ENCODE results near the gene DR1. TPM values are rescaled to one million over a fixed set of nuclear protein-coding genes. Genes with fewer than 3 reads are reported as not detected.
"Not testable (repeated sequence)": the region's sequence is repeated elsewhere in the genome, so short reads cannot be mapped to it uniquely, and the experiment has no call there.

The DR1 gene
- total RNA-seq, 8 experiments from 2014 or later, result 43.4 to 121 (median 61.1) TPM

DNA sequence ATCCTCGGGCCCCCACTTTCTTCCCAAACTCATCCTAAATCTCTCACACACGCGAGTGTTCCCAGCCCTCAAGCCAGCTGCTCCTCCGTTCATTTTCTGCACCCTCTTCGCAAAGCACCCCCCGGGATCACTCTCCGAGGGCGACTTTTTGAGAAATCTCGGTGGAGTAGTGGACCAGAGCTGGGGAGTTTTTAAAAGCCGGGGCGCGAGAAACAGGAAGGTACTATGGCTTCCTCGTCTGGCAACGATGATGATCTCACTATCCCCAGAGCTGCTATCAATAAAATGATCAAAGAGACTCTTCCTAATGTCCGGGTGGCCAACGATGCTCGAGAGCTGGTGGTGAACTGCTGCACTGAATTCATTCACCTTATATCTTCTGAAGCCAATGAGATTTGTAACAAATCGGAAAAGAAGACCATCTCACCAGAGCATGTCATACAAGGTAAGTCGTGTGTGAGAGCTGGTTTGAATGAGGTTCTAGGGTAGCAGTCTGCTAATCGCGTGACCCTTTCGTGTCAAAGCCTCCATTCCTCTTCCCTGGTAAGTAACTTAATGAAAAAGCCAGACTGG lies 800 bp downstream of the DR1 start:
- ATAC-seq (replicated peaks in 6 of 8), result peak; percentile 1 to 20 (median 16)
- Histone ChIP-seq H3K4me1 (replicated peaks in 1 of 2) (peaks cover 7 to 31% of the 10 kb centered on the region in 2 donors), H3K4me3 (peak overlapping the region; percentile 64 to 95 (median 92)), H3K27ac (peak overlapping the region; percentile 84 to 90)
- in situ Hi-C loops (cut with MboI; ENCODE audit: low pct_unique_long_range_greater_than_20kb in 2 of 9, low sequenced_read_pairs in 9 of 9, unreplicated experiment in 9 of 9), result no loop called here
- 0 to 2% (median 1%) methylated on average over 2 to 22 of the region's 22 CpGs; no CpG with 5 or more reads in 3 of the 10 experiments for WGBS, 10 experiments

DNA sequence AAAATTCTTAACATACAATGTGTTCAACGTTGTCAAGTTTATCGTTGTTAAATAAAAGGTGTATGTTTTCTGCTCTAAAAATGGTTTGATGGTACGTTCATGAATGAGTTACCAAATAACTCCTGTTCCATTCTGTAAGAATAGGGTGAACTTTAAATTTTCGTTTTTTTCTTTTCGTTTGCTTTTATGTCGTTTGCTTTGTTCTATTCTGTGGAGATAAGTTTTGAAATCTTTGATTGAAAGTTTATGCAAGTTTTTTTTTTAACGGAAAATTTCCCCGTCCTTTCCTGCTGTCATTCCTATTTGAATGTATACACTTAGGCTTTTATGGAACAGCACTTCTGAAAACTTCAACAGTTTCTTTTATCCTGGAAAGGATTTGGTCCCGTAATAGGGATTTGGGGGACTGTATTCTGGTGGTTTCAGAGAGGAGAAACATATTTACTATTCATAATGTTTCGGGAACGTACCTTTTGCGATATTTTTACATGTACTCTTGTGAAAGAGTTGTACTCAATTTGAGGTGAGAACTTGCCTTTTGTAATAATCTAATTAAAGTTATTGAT lies 1.7 kb downstream of the DR1 start:
- no peak overlapping the region for H3K27ac ChIP-seq
- ATAC-seq (replicated peaks in 6 of 8), result no peak
- H3K4me3 ChIP-seq, result peak overlapping the region; percentile 64 to 95 (median 92)
- WGBS, 10 experiments, result 0 to 5% (median 2%) methylated on average over 6 to 12 of the region's 12 CpGs
- peaks cover 7 to 37% of the 10 kb centered on the region in 2 donors for H3K4me1 ChIP-seq (replicated peaks in 1 of 2)
- in situ Hi-C loops (cut with MboI; ENCODE audit: low pct_unique_long_range_greater_than_20kb in 2 of 9, low sequenced_read_pairs in 9 of 9, unreplicated experiment in 9 of 9), result no loop called here

DNA sequence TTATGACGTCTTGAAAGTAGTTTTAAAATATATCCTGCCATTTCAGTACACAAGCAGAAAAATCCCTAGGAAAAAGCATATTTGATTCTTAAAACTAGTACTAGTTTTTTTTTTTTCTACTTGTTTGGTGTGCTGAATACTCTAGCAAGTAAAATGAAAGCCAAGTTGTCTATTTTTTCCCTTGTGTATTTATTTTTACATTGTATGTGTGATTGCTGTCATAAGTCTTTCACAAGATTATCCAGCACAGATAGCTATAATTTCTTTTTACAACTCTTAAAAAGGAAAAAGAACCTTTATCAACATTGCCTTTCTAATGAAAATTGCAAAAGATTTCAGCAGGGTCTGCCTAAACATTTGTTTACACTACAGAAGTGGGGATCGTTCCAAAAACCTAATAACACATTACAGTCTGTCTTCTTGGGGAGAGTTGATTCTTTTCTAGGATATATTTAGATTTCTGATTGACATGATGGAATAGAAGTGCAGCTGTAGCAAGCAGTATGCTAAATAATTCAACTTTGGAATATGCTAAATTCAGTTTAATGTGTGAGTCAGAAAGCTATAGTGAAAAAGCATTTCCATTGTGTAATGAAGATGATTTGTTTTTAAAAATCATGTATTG lies 2.5 kb downstream of the DR1 start:
- ATAC-seq (replicated peaks in 6 of 8), result peak in 3 of 8 experiments; percentile 12 to 19 (median 14)
- Histone ChIP-seq H3K27ac (no peak overlapping the region), H3K4me3 (peak overlapping the region; percentile 64 to 95 (median 92)), H3K4me1 (replicated peaks in 1 of 2) (peaks cover 10 to 40% of the 10 kb centered on the region in 2 donors)
- 0% methylated on average over 1 to 2 of the region's 2 CpGs for WGBS, 10 experiments
- in situ Hi-C loops (cut with MboI; ENCODE audit: low pct_unique_long_range_greater_than_20kb in 2 of 9, low sequenced_read_pairs in 9 of 9, unreplicated experiment in 9 of 9), result no loop called here

DNA sequence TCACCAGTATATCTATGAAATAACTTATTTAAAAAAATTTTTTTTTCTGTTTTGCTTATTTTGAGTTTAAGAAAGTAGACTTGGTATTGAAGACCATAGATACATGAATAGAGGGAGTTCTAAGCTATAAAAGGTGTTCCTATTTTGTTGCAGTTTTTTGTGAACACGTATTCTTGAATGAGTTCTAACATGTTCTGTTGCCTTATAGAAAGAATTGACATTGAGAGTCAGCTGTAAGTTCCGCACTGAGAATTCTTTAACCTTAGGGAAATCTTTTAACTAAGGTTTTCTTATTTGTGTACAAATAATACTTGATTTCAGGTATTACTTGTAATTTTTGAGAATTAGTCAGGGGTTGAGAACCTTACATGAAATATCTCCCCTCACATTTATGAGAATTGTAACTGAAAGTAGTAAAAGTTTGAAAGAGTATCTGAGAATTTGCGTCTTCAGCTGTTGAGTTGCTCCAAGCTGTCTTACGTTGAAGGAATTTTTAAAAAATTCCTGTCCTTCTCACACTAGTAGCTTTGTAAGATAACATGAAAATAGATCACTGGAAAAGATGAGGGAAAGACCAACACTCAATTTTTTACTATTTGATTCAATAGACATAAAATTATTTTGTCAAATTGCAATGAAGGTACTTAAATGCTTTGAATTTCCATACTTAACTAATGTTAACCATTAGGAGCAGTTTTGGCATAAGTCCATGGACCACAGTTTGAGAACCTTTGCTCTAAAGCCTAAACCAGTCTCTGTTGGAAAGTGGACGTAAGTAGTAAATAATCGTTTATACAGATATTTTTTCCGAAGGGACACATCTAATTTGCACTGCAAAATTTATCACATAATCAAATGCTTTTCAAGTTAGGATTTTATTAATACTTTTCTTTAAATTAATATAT lies 3.8 kb downstream of the DR1 start:
- Histone ChIP-seq H3K4me3 (peak overlapping the region; percentile 64 to 95 (median 92)), H3K4me1 (replicated peaks in 1 of 2) (peaks cover 12 to 42% of the 10 kb centered on the region in 2 donors), H3K27ac (no peak overlapping the region)
- 8 to 73% (median 60%) methylated on average over 4 to 7 of the region's 7 CpGs for WGBS, 10 experiments
- ATAC-seq (replicated peaks in 6 of 8), result no peak
- in situ Hi-C loops (cut with MboI; ENCODE audit: low pct_unique_long_range_greater_than_20kb in 2 of 9, low sequenced_read_pairs in 9 of 9, unreplicated experiment in 9 of 9), result no loop called here

DNA sequence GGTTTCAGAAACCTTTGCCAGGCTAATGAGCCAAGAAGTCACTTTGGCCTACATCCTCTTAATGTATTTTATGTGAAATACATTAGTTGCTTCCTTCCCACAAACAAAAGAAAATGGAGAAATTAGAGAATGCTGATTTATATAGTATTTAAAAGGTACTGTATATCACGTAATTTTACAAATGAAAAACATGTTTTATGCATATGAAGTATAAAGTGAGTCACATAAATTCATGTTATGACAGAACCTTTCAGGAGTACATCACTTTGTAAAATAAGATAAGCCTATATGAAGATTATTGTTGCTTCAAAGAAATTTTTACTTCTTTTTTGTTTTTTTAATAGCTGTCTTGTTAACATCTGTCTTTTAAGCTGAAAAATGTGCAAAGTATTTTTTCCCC lies 4.6 kb downstream of the DR1 start:
- no peak for ATAC-seq (replicated peaks in 6 of 8)
- WGBS, 10 experiments, result 0 to 100% (median 92%) methylated on average over 1 of the region's 1 CpG
- H3K4me1 ChIP-seq (replicated peaks in 1 of 2), result peaks cover 11 to 41% of the 10 kb centered on the region in 2 donors
- in situ Hi-C loops (cut with MboI; ENCODE audit: low pct_unique_long_range_greater_than_20kb in 2 of 9, low sequenced_read_pairs in 9 of 9, unreplicated experiment in 9 of 9), result no loop called here
- peak overlapping the region in 1 of 5 donors; percentile 92 for H3K4me3 ChIP-seq
- no peak overlapping the region for H3K27ac ChIP-seq

DNA sequence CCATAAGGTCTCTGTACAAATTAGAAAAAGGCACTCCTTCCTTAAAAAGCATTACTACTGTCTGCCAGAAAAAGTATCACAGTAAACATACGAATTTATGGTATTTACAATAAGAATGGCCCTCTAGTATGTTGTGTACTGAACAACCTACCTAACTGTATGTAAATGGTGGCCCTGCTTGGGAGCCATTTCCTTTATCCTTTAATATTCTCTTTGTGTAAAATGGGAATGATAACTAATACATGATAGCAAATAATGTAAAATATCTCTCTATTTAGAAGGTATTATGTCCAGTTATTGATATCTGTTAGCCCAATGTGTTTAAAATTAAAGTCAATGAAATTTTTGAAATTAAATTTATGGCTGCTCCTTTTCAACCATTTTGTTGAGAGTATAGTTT lies 5.2 kb downstream of the DR1 start:
- in situ Hi-C loops (cut with MboI; ENCODE audit: low pct_unique_long_range_greater_than_20kb in 2 of 9, low sequenced_read_pairs in 9 of 9, unreplicated experiment in 9 of 9), result no loop called here

DNA sequence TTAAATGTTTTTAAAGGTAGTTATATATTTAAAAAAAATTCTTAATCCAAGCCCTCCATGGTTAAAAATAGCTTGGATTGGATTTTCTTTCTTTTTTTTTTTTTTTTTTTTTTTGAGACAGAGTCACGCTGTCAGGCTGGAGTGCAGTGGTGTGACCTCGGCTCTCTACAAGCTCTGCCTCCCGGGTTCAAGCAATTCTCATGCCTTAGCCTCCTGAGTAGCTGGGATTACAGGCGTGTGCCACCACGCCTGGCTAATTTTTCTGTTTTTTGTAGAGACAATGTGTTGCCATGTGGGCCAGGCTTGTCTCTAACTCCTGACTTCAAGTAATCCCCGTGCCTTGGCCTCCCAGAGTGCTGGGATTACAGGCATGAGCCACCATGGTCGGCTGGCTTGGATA lies 5.6 kb downstream of the DR1 start:
- 53 to 100% (median 92%) methylated on average over 1 to 7 of the region's 7 CpGs; no CpG with 5 or more reads in 2 of the 10 experiments for WGBS, 10 experiments
- H3K27ac ChIP-seq; in situ Hi-C loops (cut with MboI; ENCODE audit: low pct_unique_long_range_greater_than_20kb in 2 of 9, low sequenced_read_pairs in 9 of 9, unreplicated experiment in 9 of 9); H3K4me3 ChIP-seq; ATAC-seq (replicated peaks in 6 of 8): not testable (repeated sequence)
- peaks cover 11 to 41% of the 10 kb centered on the region in 2 donors for H3K4me1 ChIP-seq (replicated peaks in 1 of 2)

More for the DNA sequence above, 5.2 kb downstream of the DR1 start:
- no peak overlapping the region for H3K27ac ChIP-seq
- no peak for ATAC-seq (replicated peaks in 6 of 8)
- 33 to 100% (median 92%) methylated on average over 1 of the region's 1 CpG; no CpG with 5 or more reads in 3 of the 10 experiments for WGBS, 10 experiments
- peak overlapping the region in 1 of 5 donors; percentile 10 for H3K4me3 ChIP-seq
- H3K4me1 ChIP-seq (replicated peaks in 1 of 2), result peaks cover 11 to 41% of the 10 kb centered on the region in 2 donors

DNA sequence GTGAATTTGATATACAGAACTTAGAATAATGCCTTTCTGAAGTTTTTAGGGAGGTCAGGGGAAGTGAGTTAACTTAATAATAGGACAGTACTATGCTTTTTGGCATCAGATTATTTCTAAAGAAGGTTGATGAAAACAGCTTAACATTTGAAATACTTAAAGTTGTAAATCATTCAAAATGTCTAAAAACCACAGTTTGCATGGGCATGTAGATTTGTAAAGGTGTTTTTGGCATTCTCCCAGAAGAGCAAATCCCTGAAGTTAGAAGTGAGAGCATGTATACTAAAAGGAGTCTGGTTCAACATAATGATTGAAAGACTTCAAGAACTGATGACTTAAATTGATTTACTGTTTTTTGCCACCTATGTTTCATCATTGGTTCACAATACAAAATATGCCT lies 6.7 kb downstream of the DR1 start:
- no peak overlapping the region for H3K27ac ChIP-seq
- in situ Hi-C loops (cut with MboI; ENCODE audit: low pct_unique_long_range_greater_than_20kb in 2 of 9, low sequenced_read_pairs in 9 of 9, unreplicated experiment in 9 of 9), result no loop called here
- H3K4me3 ChIP-seq, result no peak overlapping the region
- no peak for ATAC-seq (replicated peaks in 6 of 8)
- peaks cover 11 to 41% of the 10 kb centered on the region in 2 donors for H3K4me1 ChIP-seq (replicated peaks in 1 of 2)

DNA sequence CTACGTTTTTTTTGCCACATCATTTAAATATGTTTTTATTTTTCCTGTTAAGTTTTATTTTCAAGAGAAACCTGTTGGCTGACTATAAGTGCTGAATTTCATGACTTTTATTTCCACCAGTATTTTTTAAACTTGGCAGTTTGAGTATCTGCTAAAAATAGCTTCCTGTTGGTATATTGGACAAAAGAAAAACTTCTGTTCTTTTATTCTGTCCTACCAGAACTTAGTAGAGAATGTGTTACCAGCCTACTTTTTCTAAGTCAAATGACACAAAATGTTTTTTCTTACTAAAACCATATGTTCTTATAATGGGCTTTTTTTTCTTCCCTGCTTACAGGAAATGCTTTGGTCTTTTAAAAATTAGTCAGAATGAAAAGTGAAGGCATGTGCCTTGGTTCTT lies 7.6 kb downstream of the DR1 start:
- 0 to 100% (median 88%) methylated on average over 1 of the region's 1 CpG for WGBS, 10 experiments
- no peak for ATAC-seq (replicated peaks in 6 of 8)
- H3K4me1 ChIP-seq (replicated peaks in 1 of 2), result peaks cover 11 to 41% of the 10 kb centered on the region in 2 donors
- in situ Hi-C loops (cut with MboI; ENCODE audit: low pct_unique_long_range_greater_than_20kb in 2 of 9, low sequenced_read_pairs in 9 of 9, unreplicated experiment in 9 of 9), result no loop called here
- no peak overlapping the region for H3K27ac ChIP-seq
- H3K4me3 ChIP-seq, result no peak overlapping the region

DNA sequence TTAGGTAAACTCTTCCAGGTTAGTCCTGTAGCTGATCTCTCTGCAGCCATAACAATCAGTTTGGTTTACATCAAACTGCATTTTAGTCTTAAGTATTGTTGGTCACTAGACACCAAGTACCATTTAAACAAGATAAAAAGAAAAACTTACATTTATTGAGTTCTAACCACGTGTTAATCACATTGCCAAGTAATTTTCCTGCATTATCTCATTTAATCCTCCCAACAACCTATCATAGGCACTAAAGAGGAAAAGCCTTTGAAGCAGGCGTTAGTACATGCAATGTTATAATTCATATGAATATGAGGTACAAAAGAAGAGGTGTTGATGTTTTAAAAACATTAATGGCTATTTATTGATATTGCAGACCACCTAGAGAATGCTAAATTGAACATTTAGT lies 9.0 kb downstream of the DR1 start:
- ATAC-seq (replicated peaks in 6 of 8), result no peak
- Histone ChIP-seq H3K4me1 (replicated peaks in 1 of 2) (peaks cover 9 to 31% of the 10 kb centered on the region in 2 donors), H3K27ac (no peak overlapping the region), H3K4me3 (no peak overlapping the region)
- 44 to 100% (median 84%) methylated on average over 1 to 2 of the region's 2 CpGs for WGBS, 10 experiments
- in situ Hi-C loops (cut with MboI; ENCODE audit: low pct_unique_long_range_greater_than_20kb in 2 of 9, low sequenced_read_pairs in 9 of 9, unreplicated experiment in 9 of 9), result no loop called here

DNA sequence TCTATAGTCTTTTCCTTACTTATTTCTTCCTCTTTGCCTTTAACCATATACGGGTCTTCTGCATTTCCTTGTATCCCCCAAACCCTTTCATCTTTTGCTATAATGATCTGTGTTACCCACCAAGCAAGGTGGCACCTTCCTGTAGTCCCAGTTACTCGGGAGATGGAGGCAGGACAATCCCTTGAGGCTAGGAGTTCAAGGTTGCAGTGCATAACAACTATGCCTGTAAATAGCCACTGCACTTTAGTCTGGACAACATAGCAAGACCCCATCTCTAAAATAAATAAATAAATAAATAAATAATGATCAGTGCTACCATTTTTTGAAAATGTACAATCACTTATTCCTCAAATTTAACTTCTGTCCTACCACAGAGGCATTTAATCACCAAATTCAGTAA lies 11.5 kb downstream of the DR1 start:
- 75 to 100% (median 95%) methylated on average over 2 of the region's 2 CpGs; no CpG with 5 or more reads in 1 of the 10 experiments for WGBS, 10 experiments
- no peak overlapping the region for H3K27ac ChIP-seq
- no peak for ATAC-seq (replicated peaks in 6 of 8)
- H3K4me1 ChIP-seq (replicated peaks in 1 of 2), result peaks cover 7 to 9% of the 10 kb centered on the region in 2 donors
- in situ Hi-C loops (cut with MboI; ENCODE audit: low pct_unique_long_range_greater_than_20kb in 2 of 9, low sequenced_read_pairs in 9 of 9, unreplicated experiment in 9 of 9), result no loop called here
- H3K4me3 ChIP-seq, result no peak overlapping the region

DNA sequence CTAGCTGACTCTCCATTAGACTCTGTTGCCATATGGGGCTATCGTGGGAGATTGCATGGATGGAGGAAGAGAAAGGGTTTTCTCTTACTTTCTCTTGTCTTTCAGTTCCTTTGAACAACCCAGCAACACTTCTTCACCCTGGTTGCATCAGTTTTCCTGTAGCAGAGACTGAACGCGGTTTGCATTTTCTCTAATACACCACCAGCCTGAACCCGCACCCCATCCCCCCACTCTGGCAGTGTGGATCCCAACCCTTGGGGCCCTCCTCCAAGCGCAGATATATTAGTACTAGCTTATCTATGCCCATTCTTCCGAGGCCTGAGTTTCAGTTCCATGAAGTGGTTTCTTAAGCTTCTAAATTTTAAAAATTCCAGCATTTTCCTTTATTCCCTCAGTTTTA lies 12.6 kb downstream of the DR1 start:
- 79 to 96% (median 89%) methylated on average over 1 to 6 of the region's 6 CpGs for WGBS, 10 experiments
- no peak overlapping the region for H3K27ac ChIP-seq
- no peak for ATAC-seq (replicated peaks in 6 of 8)
- in situ Hi-C loops (cut with MboI; ENCODE audit: low pct_unique_long_range_greater_than_20kb in 2 of 9, low sequenced_read_pairs in 9 of 9, unreplicated experiment in 9 of 9), result no loop called here
- peaks cover 4% of the 10 kb centered on the region in 2 donors for H3K4me1 ChIP-seq (replicated peaks in 1 of 2)
- H3K4me3 ChIP-seq, result no peak overlapping the region

DNA sequence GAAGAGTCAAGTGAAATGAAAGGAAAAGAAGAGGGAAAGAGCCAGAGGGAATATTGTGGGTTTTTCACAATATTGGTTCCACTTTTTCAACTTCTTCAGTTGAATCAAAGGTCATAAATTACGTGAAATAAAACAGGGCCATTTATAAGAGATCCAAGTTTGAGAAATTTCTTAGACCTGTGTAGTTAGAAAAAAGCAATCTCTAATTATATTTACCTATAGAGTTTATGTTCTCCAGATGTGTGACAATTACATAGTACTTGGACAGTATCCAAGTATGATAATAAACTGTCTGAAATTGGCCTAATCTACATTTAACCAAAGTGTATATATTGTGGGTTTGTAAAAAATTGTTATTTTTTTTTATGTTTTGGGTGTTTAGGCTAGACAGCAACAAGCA lies 14.4 kb downstream of the DR1 start:
- ATAC-seq (replicated peaks in 6 of 8), result no peak
- H3K4me1 ChIP-seq (replicated peaks in 1 of 2), result no peaks in the 10 kb centered on the region
- 80 to 100% (median 90%) methylated on average over 1 of the region's 1 CpG; no CpG with 5 or more reads in 2 of the 10 experiments for WGBS, 10 experiments
- in situ Hi-C loops (cut with MboI; ENCODE audit: low pct_unique_long_range_greater_than_20kb in 2 of 9, low sequenced_read_pairs in 9 of 9, unreplicated experiment in 9 of 9), result no loop called here
- no peak overlapping the region for H3K4me3 ChIP-seq
- no peak overlapping the region for H3K27ac ChIP-seq
